22Rv1 (cell line): Measurements from ENCODE around the gene ACE.

Experiments
- CTCF ChIP-seq: fragments of 450-650 bp; IDR thresholded peaks from 2 replicates; pipeline ENCODE4 v1.5.1; 2017; ENCODE audit warnings: mild to moderate bottlenecking
- ZFX ChIP-seq: fragments of 450-650 bp; IDR thresholded peaks from 2 replicates; pipeline ENCODE4 v1.6.1; 2017; ENCODE audit warnings: antibody characterized with exemption, borderline replicate concordance

GRCh38 chr17:63452962-63453551 is 23.8 kb upstream of the ACE start:
- TF ChIP-seq CTCF (no peak), ZFX (no peak)
